Hepatocyte (in vitro differentiated cells): ENCODE results near the gene THSD4. TPM values are rescaled to one million over a fixed set of nuclear protein-coding genes. Genes with fewer than 3 reads are reported as not detected.

ENCODE experiments used
- DNase-seq: peaks from one replicate; pipeline ENCODE4 v3.0.0-alpha.2; 2016; ENCODE audit warnings: low spot score
- H2AFZ ChIP-seq: fragments of 200-600 bp; sonication (generic); 2 replicates; pipeline ENCODE4 v1.6.0; 2016; ENCODE audit warnings: antibody characterized with exemption, mild to moderate bottlenecking
- H3K27ac ChIP-seq: fragments of 200-600 bp; sonication (generic); 2 replicates; pipeline ENCODE4 v1.5.1; 2016; ENCODE audit warnings: mild to moderate bottlenecking
- H3K27me3 ChIP-seq: fragments of 200-600 bp; sonication (generic); 2 replicates; pipeline ENCODE4 v1.6.1; 2016
- H3K36me3 ChIP-seq: fragments of 200-600 bp; sonication (generic); replicated peaks from 2 replicates; pipeline ENCODE4 v1.5.1; 2016; ENCODE audit warnings: low read depth; ENCODE audit not compliant: insufficient read depth
- H3K4me1 ChIP-seq: fragments of 200-600 bp; sonication (generic); 2 replicates; pipeline ENCODE4 v1.5.1; 2016; ENCODE audit warnings: mild to moderate bottlenecking, moderate library complexity; ENCODE audit not compliant: insufficient read depth
- H3K4me2 ChIP-seq: fragments of 200-600 bp; sonication (generic); 2 replicates; pipeline ENCODE4 v1.6.0; 2016
- H3K4me3 ChIP-seq: fragments of 200-600 bp; sonication (generic); 2 replicates; pipeline ENCODE4 v1.5.1; 2016; ENCODE audit warnings: mild to moderate bottlenecking
- H3K79me2 ChIP-seq: fragments of 200-600 bp; sonication (generic); 2 replicates; pipeline ENCODE4 v1.6.0; 2017; ENCODE audit warnings: mild to moderate bottlenecking
- H3K9me2 ChIP-seq: fragments of 200-600 bp; sonication (generic); replicated peaks from 2 replicates; pipeline ENCODE4 v1.6.0; 2017; ENCODE audit warnings: mild to moderate bottlenecking; ENCODE audit not compliant: insufficient read depth
- H3K9me3 ChIP-seq: fragments of 200-600 bp; sonication (generic); 2 replicates; pipeline ENCODE4 v1.5.1; 2016; ENCODE audit warnings: low read depth, mild to moderate bottlenecking
- H4K20me1 ChIP-seq: fragments of 200-600 bp; sonication (generic); 2 replicates; pipeline ENCODE4 v1.6.0; 2016; ENCODE audit warnings: mild to moderate bottlenecking; ENCODE audit not compliant: insufficient read depth, poor library complexity, severe bottlenecking
- CTCF ChIP-seq: fragments of 200-600 bp; sonication (generic); IDR thresholded peaks from 2 replicates; pipeline ENCODE4 v1.5.1; 2016; ENCODE audit warnings: antibody characterized with exemption, mild to moderate bottlenecking; ENCODE audit not compliant: poor library complexity
- EZH2 ChIP-seq: fragments of 200-600 bp; sonication (generic); IDR thresholded peaks from 2 replicates; pipeline ENCODE4 v1.6.1; 2016; ENCODE audit warnings: antibody characterized with exemption, mild to moderate bottlenecking, borderline replicate concordance
- EZH2phosphoT487 ChIP-seq: fragments of 200-600 bp; sonication (generic); IDR thresholded peaks from one replicate; pipeline ENCODE4 v1.6.1; 2018; ENCODE audit warnings: antibody characterized with exemption, mild to moderate bottlenecking, low read depth, moderate library complexity; ENCODE audit not compliant: unreplicated experiment, severe bottlenecking
- WGBS: methylation state at CpG from one replicate; pipeline ENCODE4 v1.1.6; 2016; ENCODE audit warnings: low lambda C conversion rate; ENCODE audit errors: missing lambda C conversion rate; 5-methylcytosine and 5-hydroxymethylcytosine counted together
- polyA plus RNA-seq: library from polyadenylated mRNA; unstranded; fragments of >200 nt; fragmentation: Nextera tagmentation; extraction: Ambion mirVana; gene quantifications from 2 replicates; pipeline ENCODE4 v1.2.1, GENCODE V29; 2016
- total RNA-seq: library from RNA; depleted of rRNA; stranded (reverse); fragments of >200 nt; gene quantifications from 2 replicates; pipeline ENCODE4 v1.2.3, GENCODE V29; 2014

Gene THSD4
- total and polyA plus RNA-seq, 2 experiments from 2014 or later, result 4.3 to 7.0 TPM

GRCh38 chr15:71440489-71441110 lies 325.3 kb downstream of the THSD4 start:
- Histone ChIP-seq H4K20me1 (no peaks in the 10 kb centered on the region), H3K9me3 (no peaks in the 10 kb centered on the region), H3K4me3 (no peak overlapping the region), H2AFZ (no peak overlapping the region), H3K27me3 (no peaks in the 10 kb centered on the region), H3K4me1 (peaks cover 3% of the 10 kb centered on the region), H3K79me2 (no peaks in the 10 kb centered on the region), H3K9me2 (no peaks in the 10 kb centered on the region), H3K4me2 (no peak overlapping the region), H3K36me3 (no peaks in the 10 kb centered on the region), H3K27ac (no peak overlapping the region)
- 7% methylated on average over 3 of the region's 3 CpGs for WGBS
- DNase-seq, result peak; percentile 38
- TF ChIP-seq EZH2phosphoT487 (no peak), CTCF (peak; percentile 66)

- Histone ChIP-seq H3K27me3 (no peaks in the 10 kb centered on the region), H3K27ac (no peak overlapping the region), H3K36me3 (no peaks in the 10 kb centered on the region), H4K20me1 (no peaks in the 10 kb centered on the region), H3K4me2 (no peak overlapping the region), H2AFZ (no peak overlapping the region), H3K9me2 (no peaks in the 10 kb centered on the region), H3K79me2 (no peaks in the 10 kb centered on the region), H3K4me1 (peaks cover 3% of the 10 kb centered on the region), H3K4me3 (no peak overlapping the region), H3K9me3 (no peaks in the 10 kb centered on the region)
- WGBS, result 19% methylated on average over 4 of the region's 4 CpGs
- TF ChIP-seq CTCF (peak; percentile 86), EZH2phosphoT487 (no peak)
- DNase-seq, result peak; percentile 71
These were observed 328.3 kb downstream of the THSD4 start for GRCh38 chr15:71443538-71443937.

- Histone ChIP-seq H4K20me1 (no peaks in the 10 kb centered on the region), H3K9me2 (no peaks in the 10 kb centered on the region), H3K36me3 (no peaks in the 10 kb centered on the region), H3K4me1 (peaks cover 3% of the 10 kb centered on the region), H3K79me2 (no peaks in the 10 kb centered on the region), H3K27ac (no peak overlapping the region), H2AFZ (no peak overlapping the region), H3K4me2 (no peak overlapping the region), H3K4me3 (no peak overlapping the region), H3K27me3 (no peaks in the 10 kb centered on the region), H3K9me3 (no peaks in the 10 kb centered on the region)
- TF ChIP-seq EZH2 (no peak), CTCF (no peak), EZH2phosphoT487 (no peak)
- WGBS, result 88% methylated on average over 7 of the region's 7 CpGs
- DNase-seq, result no peak
These were observed 328.9 kb downstream of the THSD4 start for GRCh38 chr15:71444032-71444810.
